DMS 273 (cell line): ENCODE results near the gene SYNGR1.

Experiments used
- DNase-seq: peaks from one replicate; lab custom pipeline; 2025; ENCODE audit not compliant: unreplicated experiment; lab: John Stamatoyannopoulos, UW

The SYNGR1 gene

DNA sequence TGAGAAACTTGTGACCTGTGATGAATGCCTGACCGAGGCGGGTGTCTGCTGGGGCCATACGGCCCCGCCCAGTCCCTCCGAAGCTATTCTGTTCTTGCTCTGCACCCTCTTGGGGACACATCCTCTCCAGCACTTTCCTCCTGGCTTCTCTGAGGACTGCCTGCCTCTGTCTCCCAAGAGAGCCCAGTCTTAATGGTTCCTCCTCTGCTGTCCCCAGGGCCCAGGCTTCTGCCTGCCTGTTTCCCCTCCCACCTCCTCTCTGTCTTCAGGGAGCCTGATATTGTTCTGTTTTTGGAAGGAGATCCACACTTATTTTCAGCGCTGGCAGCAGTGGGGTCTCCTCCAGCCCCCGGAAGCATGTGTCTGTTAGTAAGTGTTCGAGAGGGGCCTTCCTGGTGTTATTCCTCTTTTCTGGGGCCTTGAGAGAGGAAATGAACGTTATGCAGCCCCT is 18.7 kb downstream of the SYNGR1 start:
- DNase-seq, result no peak

DNA sequence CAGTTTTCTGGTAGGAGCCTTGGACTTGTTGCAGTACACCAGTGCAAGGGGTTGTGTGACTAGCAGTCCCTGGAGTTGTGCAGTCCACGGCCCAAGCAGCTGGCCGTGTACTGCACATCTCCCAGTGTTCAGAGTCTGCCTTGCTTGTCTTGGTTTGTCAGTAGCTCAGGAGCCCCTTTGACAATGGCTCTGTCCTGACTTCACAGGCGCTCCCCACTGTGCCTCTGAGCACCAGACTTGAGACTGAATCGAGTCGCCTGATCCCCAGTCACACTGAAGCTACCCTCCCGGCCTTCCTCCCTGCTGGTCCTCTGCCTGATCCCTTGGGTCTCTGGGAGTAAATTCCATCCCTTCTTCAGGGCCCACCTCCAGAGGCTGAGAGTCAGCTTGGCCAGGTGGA is 19.4 kb downstream of the SYNGR1 start:
- DNase-seq, result no peak

DNA sequence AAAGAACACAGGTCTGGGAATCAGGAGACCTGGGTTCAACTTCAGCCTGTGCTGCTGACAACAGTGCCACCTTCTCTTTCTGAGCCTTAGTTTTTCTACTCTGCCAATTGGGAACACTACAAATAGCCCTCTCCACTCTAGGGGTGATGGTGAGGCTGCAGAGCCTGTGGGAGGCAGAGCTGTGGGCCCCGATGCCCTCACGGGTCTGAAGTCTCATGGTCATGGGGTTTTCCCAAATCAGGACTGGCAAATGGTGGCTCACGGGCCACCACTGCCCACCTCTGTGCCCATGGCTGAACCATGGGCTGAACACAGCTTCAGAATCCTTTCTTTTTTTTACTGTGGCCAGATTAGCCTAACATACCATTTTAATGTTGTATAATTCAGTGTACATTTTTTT is 19.8 kb downstream of the SYNGR1 start:
- no peak for DNase-seq

DNA sequence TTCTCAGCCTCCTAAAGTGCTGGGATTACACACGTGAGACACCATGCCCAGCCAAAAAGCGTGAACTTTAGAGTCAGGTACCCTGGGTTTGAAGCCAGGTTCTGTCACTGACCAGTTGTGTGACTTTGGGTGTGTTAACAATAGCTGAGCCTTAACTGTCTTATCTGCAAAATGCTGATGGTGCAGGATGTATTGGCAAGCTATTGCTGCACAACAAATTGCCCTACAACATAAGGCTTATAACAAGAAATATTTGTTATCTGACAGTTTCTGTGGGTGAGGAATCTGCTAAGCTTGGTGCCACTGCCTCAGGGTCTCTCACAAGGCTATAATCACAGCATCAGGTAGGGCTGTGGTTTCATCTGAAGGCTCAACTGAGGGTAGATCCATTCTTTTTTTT is 21.9 kb downstream of the SYNGR1 start:
- no peak for DNase-seq

DNA sequence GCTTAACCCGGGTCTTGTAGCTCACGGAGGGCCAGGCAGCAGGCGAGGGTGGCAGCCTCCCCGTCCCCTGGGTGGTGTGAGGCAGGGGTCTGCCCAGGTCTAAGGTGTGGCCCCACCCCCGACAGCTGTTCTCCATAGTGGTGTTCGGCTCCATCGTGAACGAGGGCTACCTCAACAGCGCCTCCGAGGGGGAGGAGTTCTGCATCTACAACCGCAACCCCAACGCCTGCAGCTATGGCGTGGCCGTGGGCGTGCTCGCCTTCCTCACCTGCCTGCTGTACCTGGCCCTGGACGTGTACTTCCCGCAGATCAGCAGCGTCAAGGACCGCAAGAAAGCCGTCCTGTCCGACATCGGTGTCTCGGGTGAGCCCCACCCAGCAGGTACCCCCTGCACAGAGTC is 24.4 kb downstream of the SYNGR1 start:
- DNase-seq, result no peak

DNA sequence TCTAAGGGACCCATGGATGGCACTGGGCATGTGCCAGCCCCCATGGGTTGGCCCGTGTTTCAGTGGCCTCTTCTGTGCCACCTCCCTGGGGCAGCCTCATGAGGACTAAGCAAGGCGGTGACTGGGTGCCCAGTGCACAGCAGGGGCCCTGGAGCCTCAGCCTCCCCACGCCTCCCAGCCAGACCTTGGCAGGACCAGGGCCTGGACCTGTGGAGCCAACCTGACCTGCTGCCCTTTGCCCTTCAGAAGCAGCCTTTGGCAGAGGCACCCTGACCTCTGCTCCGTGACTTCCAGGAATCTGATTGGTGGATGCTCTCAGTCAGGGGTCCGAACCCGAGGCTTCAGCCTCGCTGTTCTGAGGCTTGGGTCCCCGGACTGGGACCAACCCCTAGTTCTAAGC is 25.0 kb downstream of the SYNGR1 start:
- no peak for DNase-seq

DNA sequence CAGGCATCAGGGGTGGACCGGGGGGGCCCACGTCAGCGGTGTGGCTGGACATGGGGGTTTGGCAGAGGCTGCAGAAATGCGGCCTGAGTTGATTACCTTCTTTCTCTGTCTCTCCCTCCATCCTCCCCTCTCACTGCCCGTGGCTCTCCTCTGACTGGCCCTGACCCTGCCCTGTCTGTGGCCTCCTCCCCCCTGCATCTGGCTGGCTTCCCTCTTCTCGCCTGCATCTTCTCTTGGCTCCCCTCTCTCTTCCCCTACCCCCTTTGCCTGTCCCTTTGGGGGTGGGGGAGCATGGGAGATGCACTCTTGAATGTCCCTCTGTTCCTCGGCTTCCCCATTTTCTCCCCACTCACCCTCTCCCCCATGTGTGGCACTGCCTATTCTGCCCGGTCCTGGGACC is 25.9 kb downstream of the SYNGR1 start:
- DNase-seq, result no peak

DNA sequence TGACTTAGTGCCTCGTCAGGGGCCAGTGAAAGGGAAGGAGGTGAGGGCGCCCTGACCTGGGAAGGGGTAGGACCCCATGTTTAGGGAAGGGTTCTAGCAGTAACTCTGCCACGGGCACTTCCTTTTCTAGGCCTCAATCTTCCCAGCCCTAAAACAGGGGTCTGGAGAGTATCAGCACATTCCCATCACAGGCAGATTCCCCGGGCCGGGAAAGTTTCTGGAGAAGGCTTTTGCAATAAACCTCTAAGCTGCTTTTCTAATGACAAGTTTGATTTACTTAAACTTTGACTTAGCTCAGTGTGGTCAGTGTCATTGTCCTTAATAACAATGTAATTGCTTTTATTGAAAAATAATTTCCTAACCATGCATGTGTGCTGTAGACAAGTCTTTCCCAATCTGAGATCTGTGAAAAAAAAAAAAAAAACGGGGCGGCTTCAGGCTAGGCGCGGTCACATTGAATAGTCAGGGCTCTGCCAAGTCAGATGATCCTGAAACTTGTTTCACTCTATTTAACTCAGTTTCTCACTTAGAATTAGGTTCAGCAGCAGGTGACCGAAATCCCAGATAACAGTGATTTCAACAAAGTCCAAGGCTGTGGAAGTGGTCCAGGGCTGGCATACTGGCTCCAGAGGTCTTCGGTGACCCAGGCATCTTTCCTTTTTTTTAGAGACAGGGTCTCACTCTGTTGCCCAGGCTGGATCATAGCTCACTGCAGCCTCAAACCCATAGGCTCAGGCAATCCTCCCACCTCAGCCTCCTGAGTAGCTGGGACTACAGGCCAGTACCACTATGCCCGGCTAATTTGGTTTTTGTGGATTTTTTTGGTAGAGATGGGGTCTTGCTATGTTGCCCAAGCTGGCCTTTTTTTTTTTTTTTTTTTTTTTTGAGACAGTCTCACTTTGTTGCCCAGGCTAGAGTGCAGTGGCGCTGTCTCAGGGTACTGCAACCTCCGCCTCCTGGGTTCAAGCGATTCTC is 30.3 kb downstream of the SYNGR1 start:
- no peak for DNase-seq

DNA sequence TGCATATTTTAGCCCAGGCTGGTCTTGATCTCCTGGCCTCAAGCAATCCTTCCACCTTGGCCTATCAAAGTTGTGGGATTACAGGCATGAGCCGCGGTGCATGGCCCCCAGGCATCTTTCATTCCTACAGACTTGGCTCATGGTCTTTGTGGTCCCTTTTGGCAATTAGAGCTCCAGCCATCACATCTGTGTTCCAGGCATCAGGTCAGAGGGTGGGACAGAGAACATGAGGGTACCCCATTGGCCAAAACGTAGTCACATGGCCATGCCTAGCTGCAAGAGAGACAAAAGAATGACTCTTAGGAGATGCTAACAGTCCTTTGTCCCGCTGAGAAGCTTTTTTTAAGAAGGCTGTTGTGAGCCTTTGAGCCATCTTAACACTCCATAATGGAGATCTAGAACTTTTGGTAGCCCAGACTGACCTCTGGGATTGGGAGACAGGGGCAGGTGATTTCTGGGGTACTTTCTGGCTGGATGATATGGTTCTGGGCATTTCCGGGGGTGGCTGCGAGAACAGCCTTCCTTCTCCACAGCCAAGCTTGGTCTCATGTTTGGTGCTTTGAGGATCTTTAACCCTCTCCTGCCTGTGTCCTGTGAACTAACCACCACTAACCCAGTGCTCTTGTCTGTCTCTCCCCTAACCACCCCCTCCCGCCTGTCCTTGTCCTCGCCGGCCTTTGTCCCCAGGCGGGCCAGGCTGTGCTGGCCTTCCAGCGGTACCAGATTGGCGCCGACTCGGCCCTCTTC is 31.4 kb downstream of the SYNGR1 start:
- no peak for DNase-seq

DNA sequence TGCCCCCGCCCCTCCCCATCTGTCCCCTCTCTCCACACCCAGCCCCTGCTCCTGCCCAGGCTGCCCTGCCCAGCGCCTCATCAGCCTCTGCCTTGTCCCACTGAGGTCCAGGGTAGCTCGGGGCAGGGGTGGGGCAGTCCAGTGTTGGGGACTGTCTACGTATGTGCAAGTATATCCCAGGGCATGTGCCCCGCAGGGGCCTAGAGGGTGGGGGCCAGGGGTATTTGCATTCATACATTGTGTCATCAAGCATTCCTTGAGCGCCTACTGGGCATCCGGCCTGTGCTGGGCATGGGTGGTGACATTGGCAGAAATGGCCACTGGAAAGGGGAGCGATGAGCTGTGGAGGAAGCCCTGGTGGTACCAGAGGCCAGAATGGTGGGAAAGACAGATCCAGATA is 32.1 kb downstream of the SYNGR1 start:
- DNase-seq, result no peak

DNA sequence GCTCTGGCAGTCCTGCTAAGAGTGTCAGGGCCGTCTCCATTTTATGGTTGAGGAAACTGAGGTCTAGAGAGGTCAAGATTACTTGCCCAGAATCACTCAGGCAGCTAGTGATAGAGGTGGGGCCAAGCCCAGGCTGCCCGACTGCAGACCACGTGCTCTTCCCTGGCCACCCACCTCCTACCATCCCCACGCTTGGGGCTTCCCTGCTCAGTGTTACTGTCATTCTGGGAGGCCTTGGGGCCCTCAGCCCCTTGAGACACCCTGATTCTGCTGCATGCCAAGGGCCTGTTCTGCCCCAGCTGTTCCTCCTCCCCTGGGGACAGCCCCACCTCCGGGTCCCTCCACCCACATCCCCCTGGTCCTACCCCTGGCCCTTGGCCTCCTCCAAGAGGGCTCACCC is 32.6 kb downstream of the SYNGR1 start:
- no peak for DNase-seq

DNA sequence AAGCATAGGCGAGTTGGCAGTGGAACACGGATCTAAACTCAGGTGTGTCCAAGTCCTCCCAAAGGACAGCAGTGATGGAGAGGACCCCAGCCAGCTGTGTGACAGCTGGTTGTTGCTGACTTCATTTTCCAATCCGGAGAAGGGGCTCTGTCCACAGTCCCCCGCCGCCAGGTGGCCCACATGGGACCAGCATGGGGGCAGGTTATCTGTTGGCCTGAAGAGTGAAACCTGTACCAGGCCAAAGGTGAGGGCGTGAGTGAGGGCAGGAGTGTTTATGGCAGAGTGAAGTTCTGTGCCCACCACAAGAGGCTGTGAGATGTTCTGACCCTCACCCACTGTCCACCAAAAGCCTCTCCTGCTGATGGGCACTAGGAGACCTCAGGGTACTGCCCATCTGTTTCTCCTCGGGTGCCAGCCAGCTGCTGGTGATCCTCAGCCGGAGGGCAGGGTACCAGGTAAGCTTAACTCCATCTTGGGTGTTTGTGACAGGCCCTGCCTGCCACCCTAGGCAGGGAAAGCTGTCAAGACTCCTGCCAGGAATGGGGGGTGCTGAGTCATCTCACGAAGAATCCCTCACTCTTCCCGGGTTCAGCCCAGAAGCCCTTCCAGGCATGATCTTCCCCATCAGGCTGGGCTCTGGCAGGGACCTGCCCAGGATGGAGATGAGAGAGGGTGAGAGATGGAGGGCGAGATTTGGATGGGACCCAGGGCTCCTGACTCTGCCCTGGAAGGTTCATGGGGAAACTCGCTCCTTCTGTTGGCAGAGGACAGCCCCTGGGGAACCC is 34.2 kb downstream of the SYNGR1 start:
- DNase-seq, result peak; percentile 36

DNA sequence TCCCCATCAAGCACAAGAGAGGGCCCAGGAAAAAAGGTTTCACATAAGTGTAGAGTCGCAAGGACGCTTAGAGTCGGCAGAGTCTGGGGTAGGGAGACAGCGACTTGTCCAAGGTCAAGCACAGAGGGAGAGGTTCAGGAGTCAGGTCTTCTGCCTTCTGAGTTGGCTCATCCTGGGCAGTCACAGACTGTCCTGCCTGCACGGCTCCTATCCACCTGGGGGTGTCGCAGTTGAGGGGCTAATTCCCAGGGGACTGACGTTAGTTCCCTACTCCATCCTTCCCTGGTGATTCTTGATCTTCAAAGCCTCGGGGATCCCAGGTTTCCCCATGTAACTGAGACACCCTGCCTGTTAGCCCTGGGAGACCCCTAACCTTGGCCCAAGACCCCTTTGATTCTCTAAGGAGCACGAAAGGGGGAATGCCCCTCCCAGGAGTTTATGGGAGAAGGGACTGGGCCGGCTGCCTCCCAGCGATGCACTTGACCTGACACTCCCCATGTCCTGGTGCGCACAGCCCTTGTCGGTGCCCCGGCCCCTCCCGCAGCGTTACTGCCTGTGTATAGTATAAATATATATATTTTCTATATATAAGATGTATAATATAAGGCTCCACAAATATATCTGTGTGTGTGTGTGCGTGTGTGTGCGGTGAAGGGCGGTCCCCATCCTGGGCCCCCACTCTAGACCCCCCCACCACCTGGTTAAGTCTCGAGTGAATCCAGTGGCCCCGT is 35.1 kb downstream of the SYNGR1 start:
- DNase-seq, result peak; percentile 42

DNA sequence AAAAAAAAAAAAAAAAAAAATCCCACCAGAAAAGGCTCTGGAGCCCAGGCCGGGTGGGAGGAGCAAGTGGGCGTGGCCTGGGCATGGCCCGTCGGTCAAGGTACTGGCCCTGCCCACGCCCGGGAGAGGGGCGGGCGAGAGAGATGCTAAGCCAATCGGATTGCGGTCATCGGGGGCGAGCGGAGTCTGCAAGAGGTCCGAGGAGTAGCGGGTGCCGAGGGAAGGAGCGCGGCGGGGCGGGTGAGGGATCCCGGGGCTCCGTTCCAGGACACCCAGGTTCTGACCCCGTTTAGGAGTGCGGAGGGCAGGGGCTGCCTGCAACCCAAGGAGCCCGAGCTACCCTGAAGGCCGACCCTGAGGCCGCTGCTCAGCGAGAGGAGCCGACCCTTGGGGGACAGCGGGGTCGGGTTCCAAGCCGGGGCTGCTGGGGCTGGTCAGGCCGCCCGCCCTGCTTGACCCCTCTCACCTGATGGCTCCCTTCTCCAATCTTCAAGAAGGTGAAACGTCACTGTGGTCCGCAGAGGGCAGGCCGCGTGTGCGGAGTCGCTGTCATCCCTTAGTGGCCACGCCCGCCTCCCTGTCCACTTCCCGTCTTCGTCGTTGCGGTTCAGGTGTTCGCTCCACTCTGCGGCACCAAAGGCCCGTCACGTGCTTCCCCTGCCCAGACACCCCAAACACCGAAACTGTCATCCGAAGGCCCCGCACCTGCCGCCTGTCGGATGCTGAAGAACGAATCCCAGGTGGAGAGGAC is 38.6 kb downstream of the SYNGR1 start:
- DNase-seq, result peak; percentile 85

DNA sequence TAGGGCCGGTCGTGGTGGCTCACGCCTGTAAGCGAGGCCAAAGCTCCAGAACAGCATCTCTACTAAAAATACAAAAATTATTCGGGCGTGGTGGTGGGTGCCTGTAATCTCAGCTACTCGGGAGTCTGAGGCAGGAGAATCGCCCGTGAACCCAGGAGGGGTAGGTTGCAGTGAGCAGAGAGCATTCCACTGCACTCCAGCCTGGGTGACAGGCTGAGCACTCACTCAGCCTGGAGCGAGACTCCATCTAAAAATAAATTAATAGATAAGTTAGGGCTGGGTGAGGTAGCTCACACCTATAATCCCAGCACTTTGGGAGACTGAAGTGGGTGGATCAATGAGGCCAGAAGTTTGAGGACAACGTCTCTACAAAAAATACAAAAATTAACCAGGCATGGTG is 39.6 kb downstream of the SYNGR1 start:
- no peak for DNase-seq

DNA sequence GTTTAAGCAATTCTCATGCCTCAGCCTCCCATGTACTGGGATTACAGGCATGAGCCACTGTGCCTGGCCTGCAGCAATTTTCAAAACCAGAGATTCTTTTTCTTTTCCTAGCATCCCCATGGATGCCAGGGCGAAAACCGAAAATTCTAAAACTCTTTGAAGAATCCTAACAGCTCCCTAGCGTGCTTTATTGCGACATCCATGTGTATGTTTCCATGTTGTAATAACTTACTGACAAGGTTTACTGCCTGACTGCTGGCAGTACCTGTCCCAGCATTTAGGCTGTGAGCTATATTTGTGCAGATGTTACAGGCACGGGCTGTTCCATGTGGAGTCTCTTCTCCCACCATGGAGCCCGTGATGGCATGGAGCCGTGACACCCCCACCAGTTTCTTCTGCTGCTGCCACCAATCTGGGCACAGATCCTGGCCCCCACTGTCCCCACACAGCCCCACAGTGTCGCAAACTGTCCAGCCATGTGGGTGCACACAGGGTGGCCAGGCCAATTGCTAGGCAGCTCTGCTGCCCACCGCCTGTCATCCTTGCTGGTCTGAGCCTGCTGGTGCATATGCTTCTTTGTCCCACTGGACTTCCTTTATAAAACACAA is 42.7 kb downstream of the SYNGR1 start:
- no peak for DNase-seq

DNA sequence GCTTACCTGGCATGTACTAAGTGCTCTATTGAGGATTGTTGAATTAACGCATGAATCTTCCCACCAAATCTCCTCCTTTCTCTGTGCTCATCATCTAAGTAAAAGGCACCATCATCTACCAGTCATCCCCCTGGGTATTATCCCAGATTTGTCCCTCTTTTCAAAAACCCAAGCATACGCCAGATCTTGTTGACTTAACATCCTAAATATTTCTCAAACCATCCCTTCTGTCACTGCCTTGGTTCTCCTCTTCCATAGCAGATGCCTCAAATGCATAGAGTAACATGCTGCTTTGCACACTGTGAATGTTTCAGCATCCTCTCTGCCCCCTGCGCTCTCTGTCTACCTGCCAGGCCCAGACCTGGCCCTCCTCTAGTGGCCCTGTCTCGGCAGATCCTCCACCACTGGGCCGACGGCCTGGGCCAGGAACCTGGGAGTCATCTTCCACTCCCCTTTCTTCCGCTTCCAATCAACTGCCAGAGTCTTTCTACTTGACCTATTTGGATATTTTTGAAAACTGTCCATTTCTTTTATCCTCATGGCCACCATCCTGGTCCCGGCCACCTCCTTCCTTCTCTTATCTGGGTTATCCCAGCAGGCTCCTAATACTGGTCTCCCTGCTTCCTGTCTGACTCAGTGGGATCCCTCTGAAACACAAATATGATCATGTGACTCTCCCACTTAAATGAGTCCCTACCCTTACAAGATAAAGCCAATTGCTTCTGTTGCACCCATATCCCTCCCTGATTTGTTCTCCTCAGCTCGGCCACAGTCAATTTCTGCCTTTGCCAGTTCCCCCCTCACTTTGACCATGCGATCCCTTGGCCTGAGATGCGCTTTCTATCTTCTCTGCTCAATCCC is 46.4 kb downstream of the SYNGR1 start:
- DNase-seq, result peak; percentile 46

DNA sequence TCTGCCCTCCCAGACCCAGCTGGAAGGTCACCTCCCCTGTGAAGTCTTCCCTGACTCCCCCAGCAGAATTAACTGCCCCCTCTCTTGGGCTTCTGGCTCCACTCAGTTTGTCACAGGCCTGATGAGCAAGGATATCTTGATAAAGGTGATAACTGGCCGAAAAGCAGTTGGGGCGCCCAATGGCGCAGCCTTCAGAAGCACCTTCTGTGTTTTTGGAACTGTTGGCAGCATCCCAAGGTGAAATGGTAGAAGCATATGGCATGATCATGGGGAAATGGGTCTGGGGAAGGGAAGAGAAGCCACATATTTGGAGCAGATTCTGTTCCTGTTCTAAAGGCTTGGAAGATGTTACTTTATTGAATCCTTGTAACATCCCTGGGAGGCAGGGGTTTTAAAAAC is 47.0 kb downstream of the SYNGR1 start:
- DNase-seq, result peak; percentile 93

DNA sequence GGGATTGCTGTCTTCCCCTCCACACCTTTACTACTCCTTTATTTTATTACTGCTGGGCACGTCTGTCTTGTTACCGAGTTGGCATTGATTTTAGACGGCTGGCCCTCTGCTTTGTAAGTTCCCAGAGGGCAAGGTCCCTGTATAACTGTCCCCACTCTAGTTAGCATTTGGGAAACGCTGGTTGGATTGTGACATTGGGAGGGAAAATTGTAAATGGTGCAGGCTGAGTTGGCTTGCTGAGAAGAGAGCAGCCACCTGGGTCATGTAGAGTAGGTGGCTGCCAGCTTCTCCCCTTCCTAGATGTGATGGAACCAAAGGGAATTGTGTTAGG is 51.5 kb downstream of the SYNGR1 start:
- no peak for DNase-seq
